HepG2 (cell line): ENCODE data around the gene EPHA4. TPM values are rescaled to one million over a fixed set of nuclear protein-coding genes. Genes with fewer than 3 reads are reported as not detected.

Experiments used
- ATAC-seq: fragments of 200-7000 bp; cut with Tn5 transposase; 3 replicates; pipeline ENCODE4 v1.9.1; 2020; ENCODE audit warnings: mild to moderate bottlenecking, moderate library complexity
- BruUV-seq: library from RNA; stranded (reverse); fragments of 400-500 nt; replicated peaks from 2 replicates; lab custom pipeline; 2021; lab: Mats Ljungman, UMichigan
- CTCF ChIA-PET: fragments of 300-600 bp; formaldehyde crosslinking; extraction: SDS; loops from one replicate; lab custom pipeline; 2021; ENCODE audit warnings: low total read pairs, inconsistent platforms, low intra/inter-chr PET ratio; lab: Yijun Ruan, JAX
- POLR2A ChIA-PET: fragments of 350-600 bp; sonication (Branson Sonifier 250); formaldehyde crosslinking; loops from one replicate; lab custom pipeline; 2020; ENCODE audit warnings: antibody characterized with exemption, inconsistent platforms; lab: Yijun Ruan, JAX
- DNase-seq: peaks from one replicate; pipeline ENCODE4 v3.0.0-alpha.2; 2015; ENCODE audit warnings: low spot score
- FAIRE-seq: peaks from 3 replicates; lab custom pipeline; 2011; peaks lifted over from hg19 to GRCh38; lab: Jason Lieb, UNC
- H2AFZ ChIP-seq: one replicate; pipeline ENCODE4 v1.6.1; 2011; ENCODE audit warnings: low read length, inconsistent platforms
- H3K27ac ChIP-seq: fragments of 300-600 bp; 3 replicates; pipeline ENCODE4 v1.8.0; 2011; ENCODE audit warnings: mixed run types, mild to moderate bottlenecking, mixed read lengths, low read length, inconsistent platforms; ENCODE audit not compliant: insufficient read depth; ENCODE audit errors: extremely low read length
- H3K27me3 ChIP-seq, 2 experiments: fragments of 200-600 bp in 1 of 2; 2 replicates in 1 of 2; 3 replicates in 1 of 2; pipeline versions ENCODE4 v1.6.0 to v1.8.0; 2011; ENCODE audit warnings: low read length in 2 of 2, mild to moderate bottlenecking in 2 of 2, moderate library complexity in 2 of 2, inconsistent platforms in 1 of 2; ENCODE audit not compliant: insufficient read depth in 2 of 2, control insufficient read depth in 1 of 2
- H3K36me3 ChIP-seq, 2 experiments: fragments of 200-600 bp in 1 of 2; replicated peaks in 1 of 2; 2 replicates in 1 of 2; 3 replicates in 1 of 2; pipeline versions ENCODE4 v1.5.1 to v1.8.0; 2011; ENCODE audit warnings: low read length in 2 of 2, inconsistent platforms in 1 of 2; ENCODE audit not compliant: insufficient read depth in 2 of 2, control insufficient read depth in 1 of 2
- H3K4me1 ChIP-seq: 2 replicates; pipeline ENCODE4 v1.5.1; 2012; ENCODE audit warnings: low read length, inconsistent platforms; ENCODE audit not compliant: insufficient read depth
- H3K4me2 ChIP-seq: 2 replicates; pipeline ENCODE4 v1.6.0; 2011; ENCODE audit warnings: low read depth, low read length, inconsistent platforms
- H3K4me3 ChIP-seq, 3 experiments: fragments of 200-600 bp in 1 of 3; sonication (generic), shearing (Covaris generic) in 1 of 3; replicated peaks in 1 of 3; 2 replicates each; pipeline ENCODE4 v1.5.1; 2011 to 2016; ENCODE audit warnings: low read length in 3 of 3, inconsistent platforms in 2 of 3, low read depth in 2 of 3, mild to moderate bottlenecking in 2 of 3, control low read depth in 1 of 3, mixed read lengths in 1 of 3; ENCODE audit not compliant: insufficient read depth in 1 of 3
- H3K79me2 ChIP-seq: one replicate; pipeline ENCODE4 v1.6.1; 2011; ENCODE audit warnings: low read length, inconsistent platforms; ENCODE audit not compliant: insufficient read depth
- H3K9ac ChIP-seq: 2 replicates; pipeline ENCODE4 v1.6.0; 2011; ENCODE audit warnings: mild to moderate bottlenecking, low read depth, low read length, inconsistent platforms; ENCODE audit not compliant: insufficient read depth
- H3K9me3 ChIP-seq: 2 replicates; pipeline ENCODE4 v1.5.1; 2012; ENCODE audit warnings: mild to moderate bottlenecking, low read length
- H4K20me1 ChIP-seq: 2 replicates; pipeline ENCODE4 v1.6.0; 2011; ENCODE audit warnings: inconsistent platforms, mild to moderate bottlenecking, low read length, moderate library complexity; ENCODE audit not compliant: insufficient read depth
- NFYC ChIP-seq: IDR thresholded peaks from 2 replicates; pipeline ENCODE4 v1.6.1; 2016; ENCODE audit warnings: missing genetic modification reagents, missing compliant biosample characterization
- NR2F2 ChIP-seq: IDR thresholded peaks from 2 replicates; pipeline ENCODE4 v1.6.1; 2012; ENCODE audit warnings: low read depth, inconsistent platforms, borderline replicate concordance
- PRPF4 ChIP-seq: fragments of 200-400 bp; formaldehyde crosslinking; IDR thresholded peaks from 2 replicates; pipeline ENCODE4 v1.6.1; 2016; ENCODE audit warnings: low read length, low read depth; ENCODE audit not compliant: poor library complexity, severe bottlenecking
- TP53 ChIP-seq: sonication (generic); formaldehyde crosslinking; conservative IDR thresholded peaks from 2 replicates; pipeline ENCODE4 v1.4.0; 2020; ENCODE audit warnings: missing genetic modification reagents
- ZFP36 ChIP-seq: fragments of 150-350 bp; IDR thresholded peaks from 2 replicates; pipeline ENCODE4 v1.6.1; 2018; ENCODE audit warnings: borderline replicate concordance, low read length, low read depth; ENCODE audit not compliant: partially characterized antibody
- ZNF142 ChIP-seq: sonication (generic); formaldehyde crosslinking; IDR thresholded peaks from 2 replicates; pipeline ENCODE4 v1.4.0; 2020; ENCODE audit warnings: missing genetic modification reagents
- ZNF264 ChIP-seq: sonication (generic); formaldehyde crosslinking; IDR thresholded peaks from 2 replicates; pipeline ENCODE4 v1.4.0; 2020; ENCODE audit warnings: missing genetic modification reagents
- ZNF430 ChIP-seq: sonication (generic); formaldehyde crosslinking; IDR thresholded peaks from 2 replicates; pipeline ENCODE4 v1.9.0; 2021; ENCODE audit warnings: mild to moderate bottlenecking, missing genetic modification reagents
- ZNF547 ChIP-seq: sonication (generic); formaldehyde crosslinking; IDR thresholded peaks from 2 replicates; pipeline ENCODE4 v1.5.1; 2020; ENCODE audit warnings: mild to moderate bottlenecking, missing genetic modification reagents
- ZNF780A ChIP-seq: sonication (generic); formaldehyde crosslinking; IDR thresholded peaks from 2 replicates; pipeline ENCODE4 v1.8.0; 2022; ENCODE audit warnings: mild to moderate bottlenecking, missing genetic modification reagents, moderate library complexity
- ZNF83 ChIP-seq: sonication (generic); formaldehyde crosslinking; IDR thresholded peaks from 2 replicates; pipeline ENCODE4 v1.4.0; 2020; ENCODE audit warnings: missing genetic modification reagents, mild to moderate bottlenecking, borderline replicate concordance
- ZSCAN5A ChIP-seq: sonication (generic); formaldehyde crosslinking; IDR thresholded peaks from 2 replicates; pipeline ENCODE4 v1.8.0; 2022; ENCODE audit warnings: mild to moderate bottlenecking, missing genetic modification reagents, borderline replicate concordance
- WGBS: methylation state at CpG from one replicate; pipeline ENCODE4 v1.1.6; 2017; ENCODE audit warnings: low lambda C conversion rate; 5-methylcytosine and 5-hydroxymethylcytosine counted together
- in situ Hi-C: cut with HindIII; loops from 2 replicates; pipeline ENCODE4 v1.10.0; 2017; ENCODE audit warnings: low pct_unique_long_range_greater_than_20kb; ENCODE audit not compliant: extremely low pct_ligation_motif_present
- intact Hi-C: fragments of 100-400 bp; cut with micrococcal nuclease; formaldehyde crosslinking; loops from one replicate; pipeline ENCODE4 v1.10.0; 2022; ENCODE audit not compliant: unreplicated experiment
- polyA plus RNA-seq, 8 experiments: library from polyadenylated mRNA; depleted of rRNA in 3 of 8; stranded (reverse) in 7 of 8; unstranded in 1 of 8; fragments of >200 nt; fragmentation: Illumina TruSeq in 4 of 8; extraction: Trizol in 4 of 8; gene quantifications; 2 replicates each; pipeline versions ENCODE4 v1.2.1 to v1.2.3, GENCODE V29; 2011 to 2016; ENCODE audit warnings: low read depth in 4 of 8, missing spikeins in 1 of 8, mixed read lengths in 1 of 8; ENCODE audit not compliant: insufficient read depth in 1 of 8
- total RNA-seq, 5 experiments: library from RNA; depleted of rRNA; stranded (reverse); fragments of >200 nt; fragmentation: Illumina TruSeq; extraction: Trizol; gene quantifications; 2 replicates each; pipeline ENCODE4 v1.2.3, GENCODE V29; 2016; ENCODE audit warnings: low read depth in 1 of 5

Gene EPHA4
- total and polyA plus RNA-seq, 2 of the 13 experiments (the other 11 are each of a cell fraction or from before 2014, with no cell fraction given): not detected

GRCh38 chr2:221549143-221549542, 23.0 kb downstream of the EPHA4 start:
- intact Hi-C loops: no loop called here
- no peaks in the 10 kb centered on the region for H3K27me3 ChIP-seq
- H3K9ac ChIP-seq: no peak overlapping the region
- DNase-seq (no peak), ATAC-seq (no peak), FAIRE-seq (no peak)
- H4K20me1 ChIP-seq: no peaks in the 10 kb centered on the region
- H3K79me2 ChIP-seq: no peaks in the 10 kb centered on the region
- H2AFZ ChIP-seq: no peak overlapping the region
- H3K4me2 ChIP-seq: no peak overlapping the region
- no peak overlapping the region for H3K4me3 ChIP-seq
- POLR2A ChIA-PET: no interaction called here
- no peak overlapping the region for H3K27ac ChIP-seq
- no peaks in the 10 kb centered on the region for H3K9me3 ChIP-seq
- BruUV-seq: no TSS peak
- TF ChIP-seq ZNF83 (CRISPR knock-in tag): no peak
- no peak for TF ChIP-seq NFYC (CRISPR knock-in tag)
- no peak for TF ChIP-seq ZNF430
- no peak for TF ChIP-seq ZFP36
- no peak for TF ChIP-seq PRPF4
- no peak for TF ChIP-seq NR2F2
- no peak for TF ChIP-seq ZNF780A (CRISPR knock-in tag)
- H3K4me1 ChIP-seq: no peaks in the 10 kb centered on the region
- H3K36me3 ChIP-seq: no peaks in the 10 kb centered on the region
- CTCF ChIA-PET: no interaction called here
- in situ Hi-C loops: no loop called here

DNA sequence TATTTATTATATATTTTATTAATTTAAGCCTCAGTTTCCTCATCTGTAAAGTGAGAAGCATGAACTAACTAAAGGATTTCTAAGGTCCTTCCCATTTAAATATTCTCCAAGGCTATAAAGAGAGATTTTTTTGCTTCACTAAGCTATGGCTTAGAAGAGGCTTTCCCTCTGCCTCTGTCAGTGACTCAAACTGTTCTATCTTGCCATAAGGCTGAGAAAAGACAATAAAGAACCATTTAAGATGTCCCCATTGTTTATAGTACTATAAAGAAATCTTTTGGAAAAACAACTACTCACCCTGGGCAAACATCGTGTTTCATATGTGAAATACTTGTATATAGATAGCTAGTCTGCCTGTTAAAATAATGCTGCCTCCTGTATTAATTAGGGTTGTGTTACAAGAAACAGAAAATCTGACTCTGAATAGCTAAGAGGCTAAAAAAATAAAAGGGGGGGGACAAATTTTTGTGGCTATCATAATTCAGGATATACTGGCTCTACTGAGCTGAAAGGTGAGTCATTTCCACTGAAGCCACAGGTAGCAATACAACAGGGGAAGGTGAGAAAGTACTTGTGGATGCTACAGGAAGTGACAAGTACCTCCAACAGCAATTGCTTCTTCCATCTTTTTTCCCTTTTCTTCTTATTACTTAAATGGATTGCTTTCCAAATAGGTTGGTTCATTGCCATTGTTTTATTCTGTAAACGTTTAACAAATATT, 25.4 kb downstream of the EPHA4 start:
- WGBS: 1% methylated on average over 2 of the region's 2 CpGs
- intact Hi-C loops: no loop called here
- Histone ChIP-seq H3K9ac (no peak overlapping the region), H3K27ac (no peak overlapping the region), H3K79me2 (no peaks in the 10 kb centered on the region), H4K20me1 (no peaks in the 10 kb centered on the region), H3K36me3 (no peaks in the 10 kb centered on the region), H2AFZ (no peak overlapping the region), H3K4me3 (no peak overlapping the region), H3K4me2 (no peak overlapping the region), H3K9me3 (no peaks in the 10 kb centered on the region), H3K27me3 (no peaks in the 10 kb centered on the region), H3K4me1 (no peaks in the 10 kb centered on the region)
- FAIRE-seq: no peak
- POLR2A ChIA-PET: no interaction called here
- ATAC-seq: no peak
- CTCF ChIA-PET: no interaction called here
- in situ Hi-C loops: no loop called here
- DNase-seq: no peak
- BruUV-seq: no TSS peak
- TF ChIP-seq ZNF547 (no peak), ZNF264 (CRISPR knock-in tag) (no peak), TP53 (no peak), ZNF142 (CRISPR knock-in tag) (no peak), ZSCAN5A (CRISPR knock-in tag) (no peak)
